Limb (tissue), 2 donors: ENCODE measurements around the gene VAV2.

ENCODE experiments used
- DNase-seq, 2 donors: peaks; one replicate each; pipeline ENCODE4 v3.0.0-alpha.2; 2016; ENCODE audit errors: extremely low spot score in 2 of 2

VAV2 gene

DNA sequence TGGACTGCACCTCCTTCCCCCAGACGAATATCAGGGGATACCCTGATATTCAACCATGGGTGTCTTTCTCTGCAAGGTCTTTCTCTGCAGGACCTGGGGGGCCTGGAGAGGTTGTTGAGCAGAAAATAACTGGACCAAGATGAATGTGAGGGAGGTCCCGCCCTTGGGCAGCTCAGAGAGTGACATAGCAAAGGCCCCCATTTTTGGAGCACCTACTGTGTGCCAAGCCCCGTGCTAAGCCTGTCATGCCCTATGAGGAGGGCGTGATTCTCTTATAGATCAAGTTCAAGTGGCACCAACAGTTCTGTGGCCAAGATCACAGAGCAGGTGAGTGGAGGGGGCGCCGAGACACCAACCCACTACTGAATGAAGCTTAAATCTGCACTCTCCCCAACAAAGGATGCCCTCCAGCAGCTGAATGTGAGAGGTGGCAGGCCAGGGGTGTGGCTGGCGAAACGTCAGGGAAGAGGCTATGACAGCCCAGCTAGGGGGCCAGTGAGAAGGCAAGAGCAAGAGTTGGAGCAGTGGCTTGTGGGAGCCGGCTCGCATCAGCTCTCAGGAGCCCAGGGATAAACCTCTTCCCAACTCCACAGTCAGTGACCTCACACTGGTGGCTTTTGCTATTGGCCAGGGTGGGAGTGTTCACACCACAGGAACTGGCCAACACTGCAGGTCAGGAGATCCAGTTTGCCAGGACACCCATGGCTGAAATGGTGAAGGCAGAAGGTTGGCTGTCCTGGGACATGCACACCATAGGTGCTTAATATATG is 259.3 kb downstream of the VAV2 start:
- peak in 1 of 2 donors; percentile 27 for DNase-seq

DNA sequence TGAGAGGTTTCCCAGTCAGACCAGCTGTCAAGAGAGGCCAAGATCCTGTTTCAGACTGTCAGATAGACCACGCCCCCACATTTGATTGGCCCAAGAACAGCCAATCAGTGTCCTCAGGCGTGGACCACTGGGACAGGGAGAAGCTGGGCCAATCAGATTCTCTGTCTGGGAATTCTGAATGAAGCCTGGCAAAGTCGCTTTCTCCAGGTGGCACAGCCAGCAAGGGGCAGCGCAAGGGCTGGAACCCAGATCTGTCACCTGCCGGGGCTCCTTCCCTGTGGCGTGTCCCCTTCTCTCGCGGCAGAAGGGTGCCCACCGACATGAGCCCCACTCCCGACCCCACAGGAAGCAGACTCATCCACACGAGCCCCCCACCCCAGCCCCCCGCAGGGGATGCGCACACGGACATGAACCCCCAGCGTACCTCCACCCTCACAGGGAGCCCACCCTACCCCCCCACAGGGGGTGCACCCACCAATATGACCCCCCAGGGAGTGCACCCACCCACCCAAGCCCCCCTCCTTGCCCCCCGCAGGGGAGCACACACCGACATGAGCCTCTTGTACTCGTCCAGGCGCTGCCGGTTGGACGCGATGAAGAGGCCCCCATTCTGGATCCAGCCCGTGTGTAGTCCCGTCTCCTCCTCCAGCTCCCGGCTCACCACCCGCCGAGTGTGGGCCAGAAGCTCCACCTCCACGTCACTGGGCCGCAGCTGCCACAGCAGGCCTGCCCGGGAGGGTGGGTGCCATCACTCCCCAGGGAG is 260.1 kb downstream of the VAV2 start:
- peak; percentile 29 to 35 for DNase-seq

DNA sequence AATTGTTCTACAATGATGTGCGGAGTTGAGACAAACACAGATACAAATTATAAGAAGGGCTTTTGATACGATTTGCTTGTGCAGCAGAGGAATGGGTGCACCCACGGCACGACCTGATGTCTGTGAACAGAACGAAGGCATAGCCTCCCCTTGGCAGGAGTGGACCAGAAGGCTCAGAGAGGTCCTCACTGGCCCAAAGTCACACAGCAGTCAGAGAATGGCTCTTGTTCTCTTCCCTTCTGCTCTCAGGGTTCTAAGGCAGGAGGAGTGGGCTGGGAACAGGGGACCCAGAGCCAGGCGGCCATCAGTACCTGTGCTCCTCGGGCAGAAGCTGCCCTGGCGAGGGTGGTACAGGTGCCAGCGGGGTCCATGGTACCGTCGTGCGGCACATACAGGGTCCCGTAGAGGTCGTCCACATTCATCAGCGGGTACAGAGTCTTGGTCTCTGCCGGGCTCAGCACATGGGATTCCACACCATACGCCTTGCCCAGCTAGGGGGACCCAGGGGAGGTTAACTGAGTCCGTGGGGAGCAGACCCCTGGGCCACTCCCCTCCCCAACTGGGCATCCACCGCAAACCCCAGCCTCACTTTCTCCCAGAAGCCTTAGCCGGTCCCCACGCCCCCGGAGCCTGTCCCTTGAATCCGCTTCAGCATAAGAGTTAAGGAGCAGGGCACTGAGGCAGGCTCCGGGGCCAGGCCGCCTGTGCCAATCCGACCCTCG is 261.0 kb downstream of the VAV2 start:
- DNase-seq = peak in 1 of 2 donors; percentile 24

- peak in 1 of 2 donors; percentile 20 for DNase-seq
These were observed 262.4 kb downstream of the VAV2 start for GRCh38 chr9:133729617-133730281.

- DNase-seq = no peak
These were observed 263.1 kb downstream of the VAV2 start for GRCh38 chr9:133728856-133729616.

DNA sequence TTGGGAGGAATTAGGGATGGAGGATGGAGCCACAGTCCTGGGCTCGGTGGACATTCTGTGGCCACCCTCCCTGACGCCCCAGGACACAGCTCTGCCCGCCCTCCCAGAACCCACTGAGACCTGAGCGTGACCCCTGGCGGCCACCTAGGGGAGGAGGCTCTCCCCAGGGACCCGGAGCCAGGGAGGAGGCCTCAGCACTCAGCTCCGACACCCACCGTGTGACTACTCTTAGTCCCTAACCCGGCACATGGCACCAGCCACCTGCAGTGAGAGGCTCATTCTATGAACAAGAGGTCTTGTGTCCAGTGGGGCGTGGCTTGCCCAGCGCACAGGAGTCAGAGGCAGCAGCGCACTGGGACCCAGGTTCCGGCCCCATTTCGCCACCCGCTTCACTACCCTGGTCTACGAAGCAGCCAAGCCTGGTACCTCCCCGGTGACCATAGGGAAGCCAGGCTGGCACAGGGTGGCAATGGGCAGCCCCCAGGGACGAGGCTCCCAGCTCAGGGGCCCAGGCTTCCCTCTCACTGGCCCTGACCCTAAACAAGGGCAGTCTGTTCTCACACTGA is 264.2 kb downstream of the VAV2 start:
- peak in 1 of 2 donors; percentile 27 for DNase-seq

DNA sequence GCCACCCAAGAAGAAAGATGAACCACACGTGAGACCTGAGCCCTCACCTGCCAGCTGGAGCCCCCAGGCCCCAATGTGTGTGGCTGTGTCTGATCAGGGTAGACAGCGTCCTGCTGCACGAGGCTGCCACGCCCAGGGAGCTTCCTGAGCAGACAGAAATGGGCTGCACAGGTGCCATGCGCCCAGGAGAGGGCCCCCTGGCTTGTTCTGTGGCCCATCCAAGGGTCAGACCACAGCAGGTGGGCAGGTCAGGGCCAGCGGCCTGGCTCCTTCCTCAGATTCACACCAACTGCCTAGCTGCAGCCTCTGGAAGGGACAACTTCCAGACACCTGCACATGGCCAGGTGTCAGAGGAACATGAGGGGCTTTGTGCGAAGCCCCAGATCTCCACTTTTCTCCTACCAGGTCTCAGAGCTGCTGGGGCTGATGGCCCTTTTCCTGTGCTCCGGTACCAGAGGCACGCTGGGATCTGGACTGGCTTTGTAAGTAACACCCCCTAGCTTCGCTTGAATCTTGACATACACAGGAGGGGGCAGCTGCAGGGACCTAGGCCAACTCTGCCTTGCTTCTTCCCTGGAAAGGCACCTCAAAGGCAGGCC is 264.7 kb downstream of the VAV2 start:
- DNase-seq = peak in 1 of 2 donors; percentile 23

- peak; percentile 43 to 80 for DNase-seq
These were observed 265.5 kb downstream of the VAV2 start for GRCh38 chr9:133726401-133727276.

DNA sequence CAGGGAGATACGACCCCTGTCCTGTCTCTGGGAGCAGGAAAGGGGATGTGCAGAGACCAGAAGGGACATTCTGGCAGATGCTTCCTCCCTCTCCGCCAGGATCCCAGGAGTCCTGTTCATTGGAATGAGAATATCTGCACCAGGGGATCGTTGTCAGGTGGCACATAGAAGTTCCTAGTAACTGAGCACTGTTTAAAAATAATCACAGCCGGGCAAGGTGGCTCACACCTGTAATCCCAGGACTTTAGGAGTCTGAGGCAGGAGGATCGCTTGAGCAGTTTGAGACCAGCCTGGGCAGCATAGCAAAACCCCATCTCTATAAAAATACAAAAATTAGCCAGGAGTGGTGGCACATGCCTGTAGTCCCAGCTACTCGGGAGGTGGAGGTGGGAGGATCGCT is 266.2 kb downstream of the VAV2 start:
- no peak for DNase-seq

- DNase-seq = peak in 1 of 2 donors; percentile 21
These were observed 273.4 kb downstream of the VAV2 start for GRCh38 chr9:133718563-133719315.

DNA sequence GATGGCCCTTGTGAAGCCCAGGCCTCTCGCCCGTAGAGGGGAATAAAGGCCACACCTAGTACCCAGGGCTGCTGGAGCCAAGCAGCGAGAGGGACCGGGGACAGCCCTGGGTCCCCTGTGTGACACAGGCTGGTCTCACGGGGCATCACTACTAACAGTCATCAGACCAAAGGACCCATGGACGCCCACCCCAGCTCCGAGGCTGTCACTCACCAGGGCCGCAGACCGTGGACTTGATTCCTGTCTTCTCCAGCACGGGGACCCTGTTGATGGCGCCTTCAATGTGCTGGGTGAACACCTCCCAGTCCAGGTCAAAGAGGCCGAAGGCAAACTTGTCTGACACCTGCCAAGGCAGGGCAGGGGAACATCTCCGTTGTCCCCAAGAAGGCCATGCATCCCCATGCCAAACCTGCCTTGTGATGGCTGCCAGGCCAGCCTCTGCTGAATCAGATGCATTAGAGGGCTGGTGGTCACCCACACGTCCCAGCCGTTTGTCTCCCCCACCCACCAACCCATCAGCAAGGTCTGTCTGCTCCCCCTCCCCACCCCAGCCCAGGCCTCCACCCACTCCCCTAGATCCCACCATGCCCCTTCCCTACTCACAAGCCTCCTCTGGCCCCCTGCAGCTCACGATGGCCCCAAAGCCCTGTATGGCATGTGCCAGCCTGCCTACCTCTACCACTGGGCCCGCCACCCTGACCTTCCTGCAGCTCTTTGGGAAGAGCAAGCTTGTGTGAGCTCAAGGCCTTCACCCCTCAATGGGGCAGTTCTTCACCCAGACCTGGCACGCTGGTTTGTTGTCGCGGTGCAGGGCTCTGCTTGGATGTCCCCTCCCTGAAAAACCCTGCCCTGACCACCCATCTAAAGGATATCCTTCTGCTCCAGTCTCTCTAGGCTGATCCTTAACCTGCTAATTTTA is 274.8 kb downstream of the VAV2 start:
- peak in 1 of 2 donors; percentile 12 for DNase-seq

- peak in 1 of 2 donors; percentile 21 for DNase-seq
These were observed 275.5 kb downstream of the VAV2 start for GRCh38 chr9:133716564-133717112.

DNA sequence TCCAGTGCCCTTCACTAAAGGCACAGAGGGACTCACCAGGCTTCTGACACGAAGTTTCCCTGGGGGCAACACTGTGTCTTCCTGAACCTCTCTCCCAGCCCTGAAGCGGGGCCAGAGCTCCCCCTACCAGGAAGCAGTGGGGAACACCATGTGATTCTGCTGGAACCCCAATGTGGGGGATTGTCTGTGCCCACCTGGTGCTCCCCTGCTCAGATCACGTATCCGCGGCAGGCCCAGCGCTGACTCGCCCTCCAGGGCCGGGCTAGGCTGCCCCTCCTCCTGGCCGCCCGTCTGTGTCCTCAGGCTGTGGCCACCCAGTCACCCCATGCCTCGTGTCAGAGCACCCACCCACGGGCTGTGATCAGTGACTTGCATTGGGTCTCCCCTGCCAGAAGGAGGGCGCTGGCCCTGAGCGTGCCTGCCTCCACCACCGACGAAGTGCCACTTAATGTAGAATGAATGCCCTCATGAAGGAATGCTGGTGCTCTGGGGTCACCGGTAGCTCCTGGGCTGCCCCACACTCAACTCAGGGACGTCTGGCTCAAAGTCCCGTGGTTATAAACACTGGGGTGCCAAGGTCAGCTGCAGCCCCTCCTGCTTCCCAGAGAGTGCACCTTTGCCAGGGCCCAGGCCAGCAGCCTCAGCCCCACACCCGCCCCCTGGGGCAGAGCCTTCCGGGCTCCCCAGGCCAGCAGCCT is 276.1 kb downstream of the VAV2 start:
- peak in 1 of 2 donors; percentile 63 for DNase-seq

- DNase-seq = peak in 1 of 2 donors; percentile 27
These were observed 276.7 kb downstream of the VAV2 start for GRCh38 chr9:133715295-133715865.

DNA sequence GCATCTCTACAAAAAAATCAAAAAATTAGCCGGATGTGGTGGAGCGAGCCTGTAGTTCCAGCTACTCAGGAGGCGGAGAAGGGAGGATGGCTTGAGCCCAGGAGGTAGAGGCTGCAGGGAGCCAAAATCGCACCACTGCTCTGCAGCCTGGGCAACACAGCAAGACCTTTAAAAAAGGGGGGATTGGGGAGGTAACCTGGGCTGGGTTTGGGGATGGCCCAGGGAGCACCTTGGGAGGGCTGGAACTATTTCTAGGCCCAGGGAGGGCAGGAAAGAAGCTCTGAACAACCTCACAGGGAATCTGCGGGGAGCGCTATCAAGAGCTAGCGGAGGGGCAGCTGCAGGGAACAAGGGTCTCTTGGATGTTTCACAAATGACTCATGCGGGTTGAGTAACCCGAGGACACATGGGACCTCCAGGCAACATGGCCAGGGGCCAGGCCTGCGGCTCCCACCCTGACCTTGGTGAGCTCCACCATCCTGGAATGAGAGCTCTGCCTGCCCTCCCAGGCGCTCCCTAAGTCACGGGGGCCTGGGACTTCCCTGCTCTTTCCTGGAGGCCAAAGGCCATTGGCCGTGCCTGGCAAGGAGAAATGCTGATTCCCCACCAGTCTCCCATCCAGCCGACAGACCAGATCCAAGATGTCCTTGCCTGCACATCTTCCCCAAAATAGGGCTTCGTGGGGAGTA is 277.4 kb downstream of the VAV2 start:
- peak in 1 of 2 donors; percentile 49 for DNase-seq
